Upper lobe of left lung (tissue), 4 donors: Measurements from ENCODE around the gene LOX.

Experiments
- POLR2A ChIP-seq, 4 donors: fragments of 450-650 bp; IDR thresholded peaks; one replicate each; pipeline ENCODE4 v1.5.1; 2016 to 2017; ENCODE audit warnings: antibody characterized with exemption in 4 of 4, mild to moderate bottlenecking in 2 of 4
- POLR2AphosphoS5 ChIP-seq, 2 donors: sonication (generic); formaldehyde crosslinking; IDR thresholded peaks; one replicate each; pipeline ENCODE4 v1.5.1; 2017; ENCODE audit warnings: antibody characterized with exemption in 2 of 2
- TF ChIP-seq, protein P1 (sequence below), 6 experiments: fragments of 450-650 bp in 4 of 6; fragments of 200-600 bp in 2 of 6; sonication (generic) in 2 of 6; IDR thresholded peaks; one replicate each; pipeline ENCODE4 v1.5.1; 2016 to 2019; ENCODE audit warnings: antibody characterized with exemption in 6 of 6

DNA sequence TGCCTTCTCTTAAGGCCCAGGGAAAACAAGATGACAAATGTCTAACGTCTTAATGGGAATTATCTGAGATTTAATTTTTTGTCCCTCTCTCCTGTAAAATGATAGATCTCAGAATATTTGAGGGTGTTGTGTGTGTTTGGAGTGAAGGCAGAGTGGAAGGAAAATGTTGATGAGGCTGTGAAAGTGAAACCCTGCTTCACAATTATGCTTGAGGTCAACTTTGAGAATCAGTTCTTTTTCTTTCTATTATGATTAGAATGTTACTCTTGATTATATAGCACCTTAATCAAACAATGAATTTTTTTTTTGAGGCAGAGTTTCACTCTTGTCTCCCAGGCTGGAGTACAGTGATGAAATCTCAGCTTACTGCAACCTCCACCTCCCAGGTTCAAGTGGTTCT is 5.5 kb upstream of the LOX start:
- TF ChIP-seq, protein P1, sequence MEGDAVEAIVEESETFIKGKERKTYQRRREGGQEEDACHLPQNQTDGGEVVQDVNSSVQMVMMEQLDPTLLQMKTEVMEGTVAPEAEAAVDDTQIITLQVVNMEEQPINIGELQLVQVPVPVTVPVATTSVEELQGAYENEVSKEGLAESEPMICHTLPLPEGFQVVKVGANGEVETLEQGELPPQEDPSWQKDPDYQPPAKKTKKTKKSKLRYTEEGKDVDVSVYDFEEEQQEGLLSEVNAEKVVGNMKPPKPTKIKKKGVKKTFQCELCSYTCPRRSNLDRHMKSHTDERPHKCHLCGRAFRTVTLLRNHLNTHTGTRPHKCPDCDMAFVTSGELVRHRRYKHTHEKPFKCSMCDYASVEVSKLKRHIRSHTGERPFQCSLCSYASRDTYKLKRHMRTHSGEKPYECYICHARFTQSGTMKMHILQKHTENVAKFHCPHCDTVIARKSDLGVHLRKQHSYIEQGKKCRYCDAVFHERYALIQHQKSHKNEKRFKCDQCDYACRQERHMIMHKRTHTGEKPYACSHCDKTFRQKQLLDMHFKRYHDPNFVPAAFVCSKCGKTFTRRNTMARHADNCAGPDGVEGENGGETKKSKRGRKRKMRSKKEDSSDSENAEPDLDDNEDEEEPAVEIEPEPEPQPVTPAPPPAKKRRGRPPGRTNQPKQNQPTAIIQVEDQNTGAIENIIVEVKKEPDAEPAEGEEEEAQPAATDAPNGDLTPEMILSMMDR (IDR thresholded peaks at IDR 0.05): no peak
- TF ChIP-seq POLR2A (IDR thresholded peaks at IDR 0.05) (no peak), POLR2AphosphoS5 (IDR thresholded peaks at IDR 0.05) (no peak)
